GM23248 (cell line): Measurements from ENCODE around the gene RABL3. TPM values are rescaled to one million over a fixed set of nuclear protein-coding genes. Genes with fewer than 3 reads are reported as not detected.
A peak's percentile ranks its signal among the peaks of the same experiment; 100 is the strongest.

Experiments used
- DNase-seq: peaks from one replicate; pipeline ENCODE4 v3.0.0-alpha.2; 2015
- H2AFZ ChIP-seq: fragments of 200-600 bp; sonication (generic); 2 replicates; pipeline ENCODE4 v1.6.1; 2016; ENCODE audit warnings: antibody characterized with exemption
- H3F3A ChIP-seq: fragments of 200-600 bp; sonication (generic); 2 replicates; pipeline ENCODE4 v1.6.1; 2016; ENCODE audit warnings: mild to moderate bottlenecking, antibody characterized with exemption, mixed run types; ENCODE audit not compliant: insufficient read depth
- H3K27ac ChIP-seq: fragments of 200-600 bp; sonication (generic); 2 replicates; pipeline ENCODE4 v1.5.1; 2016; ENCODE audit warnings: mild to moderate bottlenecking
- H3K27me3 ChIP-seq: fragments of 200-600 bp; sonication (generic); replicated peaks from 2 replicates; pipeline ENCODE4 v1.6.1; 2016; ENCODE audit warnings: mild to moderate bottlenecking; ENCODE audit not compliant: insufficient read depth
- H3K36me3 ChIP-seq: fragments of 200-600 bp; sonication (generic); 2 replicates; pipeline ENCODE4 v1.6.1; 2016; ENCODE audit warnings: low read depth, mild to moderate bottlenecking
- H3K4me1 ChIP-seq: fragments of 200-600 bp; sonication (generic); 2 replicates; pipeline ENCODE4 v1.6.1; 2016; ENCODE audit warnings: mild to moderate bottlenecking; ENCODE audit not compliant: insufficient read depth
- H3K4me2 ChIP-seq: fragments of 200-600 bp; sonication (generic); one replicate; pipeline ENCODE4 v1.6.1; 2016; ENCODE audit warnings: mild to moderate bottlenecking; ENCODE audit not compliant: unreplicated experiment
- H3K4me3 ChIP-seq: fragments of 200-600 bp; sonication (generic); 2 replicates; pipeline ENCODE4 v1.5.1; 2016; ENCODE audit warnings: mild to moderate bottlenecking
- H3K79me2 ChIP-seq: fragments of 200-600 bp; sonication (generic); 2 replicates; pipeline ENCODE4 v1.6.1; 2016; ENCODE audit warnings: mild to moderate bottlenecking; ENCODE audit not compliant: insufficient read depth
- H3K9ac ChIP-seq: fragments of 200-600 bp; sonication (generic); 2 replicates; pipeline ENCODE4 v1.6.1; 2016; ENCODE audit warnings: mild to moderate bottlenecking
- H3K9me2 ChIP-seq: fragments of 200-600 bp; sonication (generic); 2 replicates; pipeline ENCODE4 v1.6.1; 2016; ENCODE audit warnings: mixed run types, mild to moderate bottlenecking, moderate library complexity; ENCODE audit not compliant: insufficient read depth
- H3K9me3 ChIP-seq: fragments of 200-600 bp; sonication (generic); one replicate; pipeline ENCODE4 v1.6.1; 2017; ENCODE audit warnings: low read depth
- H4K20me1 ChIP-seq: fragments of 200-600 bp; sonication (generic); 2 replicates; pipeline ENCODE4 v1.6.0; 2016; ENCODE audit not compliant: insufficient read depth
- EZH2 ChIP-seq: fragments of 200-600 bp; sonication (generic); IDR thresholded peaks from 2 replicates; pipeline ENCODE4 v1.6.1; 2018; ENCODE audit warnings: antibody characterized with exemption, mild to moderate bottlenecking; ENCODE audit not compliant: insufficient read depth, poor library complexity, severe bottlenecking
- EZH2phosphoT487 ChIP-seq: fragments of 200-600 bp; sonication (generic); IDR thresholded peaks from 2 replicates; pipeline ENCODE4 v1.6.1; 2018; ENCODE audit warnings: antibody characterized with exemption, moderate library complexity, mild to moderate bottlenecking, low read depth; ENCODE audit not compliant: insufficient read depth
- WGBS, 2 experiments: methylation state at CpG; one replicate each; pipeline ENCODE4 v1.1.6; 2015 to 2017; ENCODE audit warnings: low lambda C conversion rate in 2 of 2, low coverage in 1 of 2; ENCODE audit errors: missing lambda C conversion rate in 2 of 2; 5-methylcytosine and 5-hydroxymethylcytosine counted together
- in situ Hi-C: fragments of 300-500 bp; cut with MboI; formaldehyde crosslinking; loops from 2 replicates; pipeline ENCODE4 v1.15.0; 2020
- polyA plus RNA-seq: library from polyadenylated mRNA; unstranded; fragments of >200 nt; fragmentation: Nextera tagmentation; extraction: Ambion mirVana; gene quantifications from 2 replicates; pipeline ENCODE4 v1.2.1, GENCODE V29; 2016
- total RNA-seq: library from RNA; depleted of rRNA; stranded (reverse); fragments of >200 nt; shearing (Covaris generic); gene quantifications from 2 replicates; pipeline ENCODE4 v1.2.3, GENCODE V29; 2014

RABL3 gene
- total and polyA plus RNA-seq, 2 experiments from 2014 or later, result 17.2 to 27.4 TPM

DNA sequence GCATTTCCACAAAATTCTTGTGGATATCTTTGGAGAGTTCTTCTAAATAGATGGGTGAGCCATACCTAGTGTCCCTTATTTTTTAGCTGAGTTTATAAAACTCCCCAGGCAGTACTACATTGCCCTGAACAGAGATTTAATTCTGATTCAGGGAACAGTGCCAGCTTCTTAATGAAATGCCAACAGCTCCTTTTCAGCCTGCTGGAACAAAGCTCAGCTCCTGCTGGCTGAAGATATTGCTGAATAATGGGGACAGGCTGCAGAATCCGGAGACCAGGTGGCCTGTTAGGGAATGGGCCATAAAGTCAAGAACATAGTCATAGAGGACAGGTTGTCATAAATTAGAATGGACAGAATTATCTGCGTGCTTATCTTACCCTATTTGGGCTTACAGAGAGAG lies 69.2 kb downstream of the RABL3 start:
- H3K4me1 ChIP-seq, result peaks cover 5% of the 10 kb centered on the region
- H3K9ac ChIP-seq, result no peak overlapping the region
- no peaks in the 10 kb centered on the region for H4K20me1 ChIP-seq
- no peak overlapping the region for H3K27ac ChIP-seq
- H2AFZ ChIP-seq, result no peak overlapping the region
- TF ChIP-seq EZH2, result no peak
- no peak for TF ChIP-seq EZH2phosphoT487
- 8 to 11% methylated on average over 2 of the region's 2 CpGs for WGBS, 2 experiments
- H3F3A ChIP-seq, result peaks cover 3% of the 10 kb centered on the region; the same call in 1 of the 2 replicates
- no peak overlapping the region for H3K4me2 ChIP-seq
- no peak for DNase-seq
- H3K79me2 ChIP-seq, result no peaks in the 10 kb centered on the region
- in situ Hi-C loops, result no loop called here
- H3K36me3 ChIP-seq, result no peaks in the 10 kb centered on the region
- no peak overlapping the region for H3K4me3 ChIP-seq
- H3K9me2 ChIP-seq, result no peaks in the 10 kb centered on the region
- H3K27me3 ChIP-seq, result no peaks in the 10 kb centered on the region
- no peaks in the 10 kb centered on the region for H3K9me3 ChIP-seq

DNA sequence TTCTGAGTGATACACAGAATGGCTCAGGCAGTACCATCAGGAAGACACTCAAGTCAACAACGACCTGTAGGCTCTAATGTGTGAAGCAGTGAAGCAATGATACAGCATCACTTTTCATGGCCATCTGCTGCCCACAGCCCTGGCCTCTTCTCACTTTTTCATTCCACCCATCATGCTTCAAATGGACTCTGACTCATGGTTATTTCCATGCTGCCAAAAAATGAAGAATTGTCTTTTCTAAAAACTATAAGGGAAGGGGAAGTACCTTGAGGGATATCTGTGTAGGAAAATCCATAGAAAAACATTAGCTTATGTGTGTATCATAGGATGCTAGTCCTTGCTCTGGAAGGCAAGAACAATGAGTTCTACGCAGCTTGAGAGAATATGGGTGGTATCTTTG lies 71.7 kb downstream of the RABL3 start:
- no peaks in the 10 kb centered on the region for H3F3A ChIP-seq
- no peak for TF ChIP-seq EZH2
- no peak for TF ChIP-seq EZH2phosphoT487
- H3K4me1 ChIP-seq, result no peaks in the 10 kb centered on the region
- no peaks in the 10 kb centered on the region for H4K20me1 ChIP-seq
- DNase-seq, result peak; percentile 9
- H3K9ac ChIP-seq, result no peak overlapping the region
- H3K79me2 ChIP-seq, result no peaks in the 10 kb centered on the region
- no peaks in the 10 kb centered on the region for H3K9me3 ChIP-seq
- H3K9me2 ChIP-seq, result no peaks in the 10 kb centered on the region
- in situ Hi-C loops, result no loop called here
- no peak overlapping the region for H3K4me2 ChIP-seq
- no peak overlapping the region for H3K4me3 ChIP-seq
- no peaks in the 10 kb centered on the region for H3K27me3 ChIP-seq
- 50 to 52% methylated on average over 2 of the region's 2 CpGs for WGBS, 2 experiments
- H2AFZ ChIP-seq, result no peak overlapping the region
- H3K27ac ChIP-seq, result no peak overlapping the region
- H3K36me3 ChIP-seq, result no peaks in the 10 kb centered on the region

DNA sequence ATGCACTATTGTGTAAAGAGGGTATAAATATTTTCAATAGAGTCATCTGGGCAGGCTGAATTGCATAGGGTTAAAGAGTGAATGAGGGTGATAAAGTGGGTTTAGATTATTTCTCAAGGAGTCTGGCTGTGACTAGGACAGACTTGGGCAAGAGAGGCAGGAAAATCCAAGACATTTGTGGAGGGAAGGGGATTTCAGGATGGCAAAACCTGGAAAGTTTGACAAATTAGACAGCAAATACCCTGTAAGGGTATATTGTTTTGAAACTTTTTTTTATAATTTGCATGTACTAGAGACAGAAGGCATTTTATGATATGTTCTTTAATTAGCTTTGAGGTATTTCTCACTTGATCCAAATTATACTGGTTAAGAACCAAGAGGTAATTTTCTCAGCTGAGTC lies 77.4 kb downstream of the RABL3 start:
- no peak overlapping the region for H3K9ac ChIP-seq
- H3K4me1 ChIP-seq, result no peaks in the 10 kb centered on the region
- H2AFZ ChIP-seq, result no peak overlapping the region
- H3K9me2 ChIP-seq, result no peaks in the 10 kb centered on the region
- no peak overlapping the region for H3K27ac ChIP-seq
- peaks cover 9% of the 10 kb centered on the region; the same call in 1 of the 2 replicates for H3K27me3 ChIP-seq
- H3K36me3 ChIP-seq, result no peaks in the 10 kb centered on the region
- no peaks in the 10 kb centered on the region for H3K9me3 ChIP-seq
- H3K4me2 ChIP-seq, result no peak overlapping the region
- no peak overlapping the region for H3K4me3 ChIP-seq
- in situ Hi-C loops, result no loop called here
- H3F3A ChIP-seq, result no peaks in the 10 kb centered on the region
- H3K79me2 ChIP-seq, result no peaks in the 10 kb centered on the region
- TF ChIP-seq EZH2phosphoT487 (no peak), EZH2 (no peak)
- H4K20me1 ChIP-seq, result no peaks in the 10 kb centered on the region
- no peak for DNase-seq

DNA sequence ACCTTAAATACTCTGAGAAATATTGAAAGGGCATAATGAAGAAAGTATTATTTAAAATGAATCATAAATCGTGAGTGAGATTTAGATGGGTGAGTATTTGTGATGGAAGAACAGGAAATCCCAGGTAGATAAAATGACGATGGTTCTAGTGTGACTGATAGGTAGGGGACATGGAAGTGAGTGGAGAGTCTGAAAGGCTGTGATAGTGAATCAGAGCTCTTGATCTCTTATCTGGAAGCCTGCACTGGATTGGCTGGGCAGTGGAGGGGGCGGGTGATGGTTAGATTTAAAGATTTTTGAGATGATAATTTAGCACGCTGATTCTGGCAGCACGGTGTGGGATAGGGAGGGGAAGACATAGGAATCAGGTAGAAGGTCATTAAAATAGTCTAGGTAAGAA lies 80.4 kb downstream of the RABL3 start:
- 45% methylated on average over 5 of the region's 5 CpGs for WGBS, 2 experiments

More for the DNA sequence above, 80.4 kb downstream of the RABL3 start:
- Histone ChIP-seq H3K9me3 (no peaks in the 10 kb centered on the region), H3K9me2 (no peaks in the 10 kb centered on the region), H3K36me3 (no peaks in the 10 kb centered on the region), H3K79me2 (no peaks in the 10 kb centered on the region), H4K20me1 (no peaks in the 10 kb centered on the region), H3K4me1 (no peaks in the 10 kb centered on the region), H3K27ac (no peak overlapping the region), H2AFZ (no peak overlapping the region), H3K9ac (no peak overlapping the region), H3F3A (no peaks in the 10 kb centered on the region), H3K4me3 (no peak overlapping the region), H3K27me3 (peaks cover 9% of the 10 kb centered on the region; the same call in 1 of the 2 replicates), H3K4me2 (no peak overlapping the region)
- in situ Hi-C loops, result no loop called here
- TF ChIP-seq EZH2 (no peak), EZH2phosphoT487 (no peak)
- no peak for DNase-seq
